ENCODE measurements around the gene TP63.
A peak's percentile ranks its signal among the peaks of the same experiment; 100 is the strongest.

TP63 gene

GRCh38 chr3:189698811-189699210 lies 67.6 kb downstream of the TP63 start:
- Histone ChIP-seq H3K27me3 (replicated peaks) (no peaks in the 10 kb centered on the region), H3K36me3 (replicated peaks) (no peaks in the 10 kb centered on the region), H3K27ac (no peak overlapping the region), H3K4me3 (ENCODE audit: low read depth, low read length) (no peak overlapping the region)
- in situ Hi-C loops (cut with HindIII; ENCODE audit: low pct_ligation_motif_present, low sequenced_read_pairs): no loop called here
- no peak for TF ChIP-seq CTCF (IDR thresholded peaks at IDR 0.05; ENCODE audit: low read depth, low read length, missing control alignments)
- peak; percentile 11 for DNase-seq

- H3K27ac ChIP-seq: no peak overlapping the region
- in situ Hi-C loops (cut with HindIII; ENCODE audit: low pct_ligation_motif_present, low sequenced_read_pairs): no loop called here
- H3K36me3 ChIP-seq (replicated peaks): no peaks in the 10 kb centered on the region
- H3K27me3 ChIP-seq (replicated peaks): no peaks in the 10 kb centered on the region
- no peak for TF ChIP-seq CTCF (IDR thresholded peaks at IDR 0.05; ENCODE audit: low read depth, low read length, missing control alignments)
- H3K4me3 ChIP-seq (ENCODE audit: low read depth, low read length): no peak overlapping the region
- DNase-seq: no peak
Observed at GRCh38 chr3:189699885-189700284, 68.7 kb downstream of the TP63 start.

GRCh38 chr3:189702066-189702646 lies 71.0 kb downstream of the TP63 start:
- Histone ChIP-seq H3K27me3 (replicated peaks) (no peaks in the 10 kb centered on the region), H3K4me3 (ENCODE audit: low read depth, low read length) (no peak overlapping the region), H3K36me3 (replicated peaks) (no peaks in the 10 kb centered on the region), H3K27ac (no peak overlapping the region)
- in situ Hi-C loops (cut with HindIII; ENCODE audit: low pct_ligation_motif_present, low sequenced_read_pairs): no loop called here
- no peak for TF ChIP-seq CTCF (IDR thresholded peaks at IDR 0.05; ENCODE audit: low read depth, low read length, missing control alignments)
- DNase-seq: no peak

GRCh38 chr3:189703865-189704264 lies 72.7 kb downstream of the TP63 start:
- DNase-seq: no peak
- no peak overlapping the region for H3K4me3 ChIP-seq (ENCODE audit: low read depth, low read length)
- no peaks in the 10 kb centered on the region for H3K36me3 ChIP-seq (replicated peaks)
- no peaks in the 10 kb centered on the region for H3K27me3 ChIP-seq (replicated peaks)
- in situ Hi-C loops (cut with HindIII; ENCODE audit: low pct_ligation_motif_present, low sequenced_read_pairs): no loop called here
- no peak overlapping the region for H3K27ac ChIP-seq
- no peak for TF ChIP-seq CTCF (IDR thresholded peaks at IDR 0.05; ENCODE audit: low read depth, low read length, missing control alignments)

GRCh38 chr3:189708375-189708774 lies 77.2 kb downstream of the TP63 start:
- no peak for DNase-seq
- Histone ChIP-seq H3K27ac (no peak overlapping the region), H3K36me3 (replicated peaks) (no peaks in the 10 kb centered on the region), H3K27me3 (replicated peaks) (no peaks in the 10 kb centered on the region), H3K4me3 (ENCODE audit: low read depth, low read length) (no peak overlapping the region)
- TF ChIP-seq CTCF (IDR thresholded peaks at IDR 0.05; ENCODE audit: low read depth, low read length, missing control alignments): no peak
- in situ Hi-C loops (cut with HindIII; ENCODE audit: low pct_ligation_motif_present, low sequenced_read_pairs): no loop called here
